Measurements from ENCODE around the gene TRHDE.

- TF ChIP-seq, protein P1, sequence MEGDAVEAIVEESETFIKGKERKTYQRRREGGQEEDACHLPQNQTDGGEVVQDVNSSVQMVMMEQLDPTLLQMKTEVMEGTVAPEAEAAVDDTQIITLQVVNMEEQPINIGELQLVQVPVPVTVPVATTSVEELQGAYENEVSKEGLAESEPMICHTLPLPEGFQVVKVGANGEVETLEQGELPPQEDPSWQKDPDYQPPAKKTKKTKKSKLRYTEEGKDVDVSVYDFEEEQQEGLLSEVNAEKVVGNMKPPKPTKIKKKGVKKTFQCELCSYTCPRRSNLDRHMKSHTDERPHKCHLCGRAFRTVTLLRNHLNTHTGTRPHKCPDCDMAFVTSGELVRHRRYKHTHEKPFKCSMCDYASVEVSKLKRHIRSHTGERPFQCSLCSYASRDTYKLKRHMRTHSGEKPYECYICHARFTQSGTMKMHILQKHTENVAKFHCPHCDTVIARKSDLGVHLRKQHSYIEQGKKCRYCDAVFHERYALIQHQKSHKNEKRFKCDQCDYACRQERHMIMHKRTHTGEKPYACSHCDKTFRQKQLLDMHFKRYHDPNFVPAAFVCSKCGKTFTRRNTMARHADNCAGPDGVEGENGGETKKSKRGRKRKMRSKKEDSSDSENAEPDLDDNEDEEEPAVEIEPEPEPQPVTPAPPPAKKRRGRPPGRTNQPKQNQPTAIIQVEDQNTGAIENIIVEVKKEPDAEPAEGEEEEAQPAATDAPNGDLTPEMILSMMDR (IDR thresholded peaks at IDR 0.05), result no peak
- no peak for TF ChIP-seq POLR2AphosphoS5 (IDR thresholded peaks at IDR 0.05; ENCODE audit: low read depth, low read length)
- no peak for TF ChIP-seq SIN3A (IDR thresholded peaks at IDR 0.05; ENCODE audit: borderline replicate concordance, insufficient read depth, low read depth, low read length)
- no peak for TF ChIP-seq REST (IDR thresholded peaks at IDR 0.05; ENCODE audit: insufficient read depth in 1 of 2, low read depth in 2 of 2, low read length in 1 of 2)
These were observed 407.1 kb downstream of the TRHDE start for GRCh38 chr12:72679147-72679757.

All from Panc1 (cell line).